ENCODE results near the gene INHA. TPM values are rescaled to one million over a fixed set of nuclear protein-coding genes. Genes with fewer than 3 reads are reported as not detected.

INHA gene
- total RNA-seq, 1 experiment from 2014 or later, result 0.31 TPM

GRCh38 chr2:219614076-219614860 lies 42.2 kb downstream of the INHA start:
- no peak for DNase-seq
- Histone ChIP-seq H3T11ph (ENCODE audit: low read length) (no peak overlapping the region), H2AFZ (ENCODE audit: low read length) (no peak overlapping the region), H4K5ac (ENCODE audit: insufficient read length, low read depth, low read length) (no peak overlapping the region), H3K56ac (ENCODE audit: insufficient read length, low read depth, low read length) (no peak overlapping the region), H2BK15ac (ENCODE audit: low read depth, low read length) (no peak overlapping the region), H3K4me2 (ENCODE audit: insufficient read depth, insufficient read length, low read length) (no peak overlapping the region), H4K91ac (ENCODE audit: insufficient read length, low read depth, low read length) (no peak overlapping the region), H3K23me2 (ENCODE audit: insufficient read length, low read depth, low read length, poor library complexity, severe bottlenecking) (no peaks in the 10 kb centered on the region), H3K4me1 (ENCODE audit: insufficient read depth, low read length) (no peaks in the 10 kb centered on the region), H3K9ac (ENCODE audit: extremely low read depth, insufficient read length, low read length) (no peak overlapping the region), H3K27ac (ENCODE audit: insufficient read length, low read depth, low read length) (no peak overlapping the region), H3K4ac (ENCODE audit: low read depth, low read length) (no peak overlapping the region), H2BK12ac (ENCODE audit: insufficient read length, low read depth, low read length) (no peak overlapping the region), H2BK120ac (ENCODE audit: low read depth, low read length, poor library complexity, severe bottlenecking) (no peak overlapping the region), H2AK5ac (ENCODE audit: insufficient read length, low read length) (no peak overlapping the region), H3K9me3 (ENCODE audit: control insufficient read depth, low read depth, low read length) (no peaks in the 10 kb centered on the region), H4K8ac (replicated peaks; ENCODE audit: insufficient read length, low read depth, low read length) (no peak overlapping the region), H3K14ac (ENCODE audit: insufficient read depth, low read length) (no peak overlapping the region), H2BK5ac (ENCODE audit: insufficient read length, low read length) (no peak overlapping the region), H3K27me3 (ENCODE audit: insufficient read depth, low read length) (no peaks in the 10 kb centered on the region), H3K18ac (ENCODE audit: insufficient read length, low read depth, low read length) (no peak overlapping the region), H3K79me2 (ENCODE audit: insufficient read depth, low read length) (no peaks in the 10 kb centered on the region), H4K20me1 (ENCODE audit: control insufficient read depth, insufficient read depth, insufficient read length) (no peaks in the 10 kb centered on the region), H2BK20ac (ENCODE audit: low read depth, low read length, poor library complexity, severe bottlenecking) (no peak overlapping the region), H3K23ac (ENCODE audit: insufficient read length, low read depth, low read length) (no peak overlapping the region), H3K79me1 (ENCODE audit: insufficient read depth, low read depth, low read length, poor library complexity, severe bottlenecking) (no peaks in the 10 kb centered on the region)
- peaks cover 2 to 3% of the 10 kb centered on the region in 2 experiments; a peak in 2 of 4 replicates for H3K4me1 Mint-ChIP-seq
- WGBS (ENCODE audit: extremely low coverage, insufficient read length, low lambda C conversion rate), result no CpG with 5 or more reads among the region's 11 CpGs
- no peaks in the 10 kb centered on the region for H3K27me3 Mint-ChIP-seq (ENCODE audit: low read depth)
- H3K27ac Mint-ChIP-seq, result peak overlapping the region in 2 of 3 experiments; percentile 36 to 53; a peak in 2 of 7 replicates
- H3K9me3 Mint-ChIP-seq, result no peaks in the 10 kb centered on the region
- no peak overlapping the region for H3K4me3 Mint-ChIP-seq
- TF ChIP-seq CTCF (conservative IDR thresholded peaks at IDR 0.05), result no peak
- H3K36me3 Mint-ChIP-seq (ENCODE audit: insufficient read depth in 1 of 3, low read depth in 3 of 3), result peaks cover 3 to 28% (median 13%) of the 10 kb centered on the region in 3 experiments; a peak in 6 of 7 replicates
